Gastroesophageal sphincter (tissue), 4 donors: ENCODE measurements around the gene NUP133. TPM values are rescaled to one million over a fixed set of nuclear protein-coding genes. Genes with fewer than 3 reads are reported as not detected.

Experiments used
- ATAC-seq: fragments of 150-250 bp; one replicate; pipeline ENCODE4 v1.9.1; 2016; ENCODE audit warnings: mild to moderate bottlenecking, moderate library complexity
- H3K27ac ChIP-seq, 4 donors: fragments of 200-600 bp; sonication (generic) in 3 of 4; 1 replicate in 3 of 4; 2 replicates in 1 of 4; pipeline ENCODE4 v1.5.1; 2016 to 2019
- H3K27me3 ChIP-seq: fragments of 200-600 bp; sonication (generic); one replicate; pipeline ENCODE4 v1.5.1; 2019
- H3K36me3 ChIP-seq, 2 donors: fragments of 200-600 bp; sonication (generic); one replicate each; pipeline ENCODE4 v1.5.1; 2019; ENCODE audit warnings: control low read depth in 1 of 2
- H3K4me1 ChIP-seq, 3 donors: fragments of 200-600 bp; sonication (generic); 1 replicate in 2 of 3; 2 replicates in 1 of 3; pipeline ENCODE4 v1.5.1; 2016 to 2019; ENCODE audit warnings: control low read depth in 2 of 3
- H3K4me3 ChIP-seq, 2 donors: fragments of 200-600 bp; sonication (generic); one replicate each; pipeline ENCODE4 v1.5.1; 2019; ENCODE audit warnings: mild to moderate bottlenecking in 1 of 2, moderate library complexity in 1 of 2
- H3K9me3 ChIP-seq, 3 donors: fragments of 200-600 bp; sonication (generic); one replicate each; pipeline ENCODE4 v1.5.1; 2017 to 2019; ENCODE audit warnings: control low read depth in 2 of 3
- EP300 ChIP-seq: sonication (generic); formaldehyde crosslinking; IDR thresholded peaks from one replicate; pipeline ENCODE4 v1.6.1; 2017; ENCODE audit warnings: antibody characterized with exemption, mild to moderate bottlenecking
- POLR2A ChIP-seq, 2 donors: fragments of 450-650 bp; IDR thresholded peaks; one replicate each; pipeline ENCODE4 v1.6.1; 2017; ENCODE audit warnings: antibody characterized with exemption in 2 of 2, mild to moderate bottlenecking in 2 of 2, moderate library complexity in 1 of 2
- POLR2AphosphoS5 ChIP-seq: sonication (generic); formaldehyde crosslinking; IDR thresholded peaks from one replicate; pipeline ENCODE4 v1.6.1; 2017; ENCODE audit warnings: antibody characterized with exemption
- WGBS, 2 donors: methylation state at CpG; one replicate each; pipeline ENCODE4 v1.1.5; 2018; ENCODE audit warnings: low coverage in 1 of 2; 5-methylcytosine and 5-hydroxymethylcytosine counted together
- total RNA-seq, 4 donors: library from RNA; depleted of rRNA; stranded (reverse); fragments of >200 nt; gene quantifications; one replicate each; pipeline ENCODE4 v1.1.0, GENCODE V29; 2016
- TF ChIP-seq, protein P1 (sequence below), 4 experiments: fragments of 200-600 bp in 2 of 4; fragments of 450-650 bp in 2 of 4; sonication (generic) in 1 of 4; IDR thresholded peaks; one replicate each; pipeline ENCODE4 v1.5.1; 2017 to 2019; ENCODE audit warnings: antibody characterized with exemption in 4 of 4, mild to moderate bottlenecking in 2 of 4, moderate library complexity in 2 of 4

The NUP133 gene
- total RNA-seq, 4 donors from 2014 or later = 20.5 to 30.2 (median 26.7) TPM

DNA sequence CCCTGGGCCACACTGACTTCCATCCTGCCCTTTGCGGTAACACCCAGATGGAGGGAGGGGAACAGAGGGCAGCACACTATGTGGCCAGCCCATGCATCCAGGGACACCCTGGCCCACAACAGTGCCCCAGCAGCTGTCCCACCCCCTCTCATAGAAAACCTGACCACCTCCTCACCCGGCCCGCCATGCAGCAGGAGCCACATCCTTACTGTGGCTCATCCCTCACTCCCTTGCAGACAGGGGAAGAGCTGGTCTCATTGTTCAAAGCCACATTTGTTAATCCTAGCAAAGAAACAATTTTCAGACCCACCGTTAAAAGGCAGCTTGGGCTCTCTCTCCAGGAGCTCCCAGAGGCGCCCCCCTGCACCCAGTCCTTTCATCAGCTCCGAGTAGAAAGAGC is 23.2 kb upstream of the NUP133 start:
- ATAC-seq = no peak
- Histone ChIP-seq H3K4me3 (no peak overlapping the region), H3K27ac (no peak overlapping the region), H3K9me3 (no peaks in the 10 kb centered on the region), H3K27me3 (no peaks in the 10 kb centered on the region), H3K4me1 (peaks cover 0 to 7% (median 0%) of the 10 kb centered on the region in 3 donors), H3K36me3 (peaks cover 0 to 82% of the 10 kb centered on the region in 2 donors)
- TF ChIP-seq POLR2A (IDR thresholded peaks at IDR 0.05) (no peak), EP300 (no peak), POLR2AphosphoS5 (no peak)
- TF ChIP-seq, protein P1, sequence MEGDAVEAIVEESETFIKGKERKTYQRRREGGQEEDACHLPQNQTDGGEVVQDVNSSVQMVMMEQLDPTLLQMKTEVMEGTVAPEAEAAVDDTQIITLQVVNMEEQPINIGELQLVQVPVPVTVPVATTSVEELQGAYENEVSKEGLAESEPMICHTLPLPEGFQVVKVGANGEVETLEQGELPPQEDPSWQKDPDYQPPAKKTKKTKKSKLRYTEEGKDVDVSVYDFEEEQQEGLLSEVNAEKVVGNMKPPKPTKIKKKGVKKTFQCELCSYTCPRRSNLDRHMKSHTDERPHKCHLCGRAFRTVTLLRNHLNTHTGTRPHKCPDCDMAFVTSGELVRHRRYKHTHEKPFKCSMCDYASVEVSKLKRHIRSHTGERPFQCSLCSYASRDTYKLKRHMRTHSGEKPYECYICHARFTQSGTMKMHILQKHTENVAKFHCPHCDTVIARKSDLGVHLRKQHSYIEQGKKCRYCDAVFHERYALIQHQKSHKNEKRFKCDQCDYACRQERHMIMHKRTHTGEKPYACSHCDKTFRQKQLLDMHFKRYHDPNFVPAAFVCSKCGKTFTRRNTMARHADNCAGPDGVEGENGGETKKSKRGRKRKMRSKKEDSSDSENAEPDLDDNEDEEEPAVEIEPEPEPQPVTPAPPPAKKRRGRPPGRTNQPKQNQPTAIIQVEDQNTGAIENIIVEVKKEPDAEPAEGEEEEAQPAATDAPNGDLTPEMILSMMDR (IDR thresholded peaks at IDR 0.05) = no peak
- WGBS, 2 donors = no CpG with 5 or more reads among the region's 6 CpGs

DNA sequence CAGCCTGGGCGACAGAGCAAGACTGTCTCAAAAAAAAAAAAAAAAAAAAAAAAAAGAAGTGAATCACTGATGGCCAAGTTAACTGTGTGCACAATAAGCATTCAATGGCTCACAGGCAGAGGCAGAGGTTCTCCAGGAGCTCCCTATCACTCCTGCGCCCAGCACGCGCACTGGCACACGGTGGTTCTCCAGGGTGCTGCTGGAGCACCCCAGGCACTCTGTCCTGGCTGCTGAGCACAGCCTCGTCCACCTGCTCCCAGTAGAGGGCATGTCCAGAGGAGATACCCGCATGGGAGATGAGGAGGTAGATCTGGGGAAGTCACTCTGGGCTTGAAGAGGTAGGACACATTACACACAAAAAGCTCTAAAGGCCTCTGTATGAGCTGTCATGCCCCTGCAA is 21.5 kb upstream of the NUP133 start:
- Histone ChIP-seq H3K36me3 (peaks cover 0 to 90% of the 10 kb centered on the region in 2 donors), H3K27ac (no peak overlapping the region), H3K4me3 (no peak overlapping the region), H3K9me3 (no peaks in the 10 kb centered on the region), H3K4me1 (no peaks in the 10 kb centered on the region), H3K27me3 (no peaks in the 10 kb centered on the region)
- no peak for TF ChIP-seq EP300
- TF ChIP-seq, protein P1 (IDR thresholded peaks at IDR 0.05) = no peak
- no peak for TF ChIP-seq POLR2A (IDR thresholded peaks at IDR 0.05)
- no peak for TF ChIP-seq POLR2AphosphoS5
- no peak for ATAC-seq
- WGBS, 2 donors = 87 to 100% methylated on average over 2 to 3 of the region's 7 CpGs

DNA sequence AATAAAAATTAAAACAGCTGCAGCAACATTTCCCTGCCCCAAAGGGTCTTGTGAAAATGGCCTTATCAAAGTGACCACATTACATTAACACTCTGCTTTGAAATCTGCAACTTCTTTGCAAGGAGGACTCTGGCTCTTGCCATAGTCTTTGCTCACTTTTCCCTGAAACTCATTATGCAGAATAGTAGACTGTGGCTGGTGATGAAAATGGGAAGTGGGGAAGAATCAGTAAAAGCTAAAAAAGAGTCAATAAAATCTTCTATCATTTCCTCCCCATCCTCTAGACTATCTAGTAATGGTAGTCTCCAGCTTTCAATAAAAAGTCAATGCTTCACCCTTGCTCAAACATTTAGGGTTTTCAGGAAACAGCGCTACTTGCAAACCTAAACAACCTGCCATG is 18.6 kb upstream of the NUP133 start:
- peaks cover 0 to 98% of the 10 kb centered on the region in 2 donors for H3K36me3 ChIP-seq
- TF ChIP-seq POLR2A (IDR thresholded peaks at IDR 0.05) (no peak), POLR2AphosphoS5 (no peak), EP300 (no peak)
- TF ChIP-seq, protein P1 (IDR thresholded peaks at IDR 0.05) = no peak
- peaks cover 0 to 17% (median 0%) of the 10 kb centered on the region in 3 donors for H3K4me1 ChIP-seq
- H3K4me3 ChIP-seq = no peak overlapping the region
- no peaks in the 10 kb centered on the region for H3K27me3 ChIP-seq
- H3K9me3 ChIP-seq = no peaks in the 10 kb centered on the region
- no peak for ATAC-seq
- no peak overlapping the region for H3K27ac ChIP-seq
- WGBS, 2 donors = 100% methylated on average over 1 of the region's 1 CpG

DNA sequence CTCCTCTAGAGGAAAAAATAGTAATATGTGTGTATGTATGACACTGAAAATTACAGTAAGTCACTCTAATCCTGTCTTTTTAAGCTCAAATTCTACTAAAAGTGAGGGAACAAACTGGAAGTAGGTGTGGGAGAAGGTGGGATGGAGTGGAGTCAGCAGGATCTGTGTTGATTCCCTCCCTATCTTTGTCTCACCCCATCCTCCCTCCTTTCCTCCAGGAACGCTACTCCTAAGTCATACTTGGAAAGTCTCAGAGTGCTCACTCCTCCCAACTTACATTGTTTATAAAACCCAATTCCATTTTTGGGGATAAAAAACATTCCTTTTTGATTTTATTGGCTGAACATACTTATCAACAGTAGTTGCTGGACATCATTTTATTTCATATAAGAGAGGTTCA is 14.9 kb upstream of the NUP133 start:
- peaks cover 0 to 98% of the 10 kb centered on the region in 2 donors for H3K36me3 ChIP-seq

More for the DNA sequence above, 14.9 kb upstream of the NUP133 start:
- H3K4me3 ChIP-seq = no peak overlapping the region
- no peaks in the 10 kb centered on the region for H3K27me3 ChIP-seq
- peak overlapping the region in 3 of 4 donors; percentile 12 to 37 (median 26) for H3K27ac ChIP-seq
- H3K4me1 ChIP-seq = peaks cover 0 to 17% (median 0%) of the 10 kb centered on the region in 3 donors
- H3K9me3 ChIP-seq = no peaks in the 10 kb centered on the region
- TF ChIP-seq EP300 (no peak), POLR2AphosphoS5 (no peak), POLR2A (IDR thresholded peaks at IDR 0.05) (no peak)
- TF ChIP-seq, protein P1 (IDR thresholded peaks at IDR 0.05) = no peak
- no peak for ATAC-seq
- 8 to 20% methylated on average over 1 of the region's 1 CpG for WGBS, 2 donors
